ENCODE results near the gene SMU1. TPM values are rescaled to one million over a fixed set of nuclear protein-coding genes. Genes with fewer than 3 reads are reported as not detected.

SMU1 gene
- total and polyA plus RNA-seq, 11 donors: 6.7 to 19.4 (median 15.2) TPM

GRCh38 chr9:33044162-33044673 lies 32.3 kb downstream of the SMU1 start:
- H3K4me3 ChIP-seq: peak overlapping the region; percentile 39 to 78 (median 66)
- H3K4me1 ChIP-seq: peaks cover 0 to 39% (median 5%) of the 10 kb centered on the region in 12 donors
- TF ChIP-seq POLR2A (IDR thresholded peaks at IDR 0.05) (peak in 1 of 2 donors; percentile 59), CTCF (IDR thresholded peaks at IDR 0.05) (no peak)
- peak; percentile 83 to 96 (median 94) for ATAC-seq
- peak; percentile 89 to 93 (median 90) for DNase-seq
- no peaks in the 10 kb centered on the region for H3K9me3 ChIP-seq
- H3K36me3 ChIP-seq: peaks cover 0 to 63% (median 48%) of the 10 kb centered on the region in 9 donors
- 0 to 3% (median 1%) methylated on average over 33 to 41 of the region's 41 CpGs for WGBS, 4 donors
- peak overlapping the region; percentile 76 to 97 (median 91) for H3K27ac ChIP-seq
- no peaks in the 10 kb centered on the region for H3K27me3 ChIP-seq
- intact Hi-C loops (cut with DNase I): no loop called here

- H3K9me3 ChIP-seq: no peaks in the 10 kb centered on the region
- peak overlapping the region in 11 of 12 donors; percentile 43 to 78 (median 66) for H3K4me3 ChIP-seq
- H3K27ac ChIP-seq: peak overlapping the region; percentile 76 to 97 (median 91)
- DNase-seq (no peak), ATAC-seq (no peak)
- WGBS, 4 donors: 40 to 55% (median 46%) methylated on average over 8 of the region's 8 CpGs
- H3K4me1 ChIP-seq: peaks cover 0 to 39% (median 5%) of the 10 kb centered on the region in 12 donors
- intact Hi-C loops (cut with DNase I): no loop called here
- no peak for TF ChIP-seq POLR2A (IDR thresholded peaks at IDR 0.05)
- no peak for TF ChIP-seq CTCF (IDR thresholded peaks at IDR 0.05)
- no peaks in the 10 kb centered on the region for H3K27me3 ChIP-seq
- peaks cover 0 to 63% (median 48%) of the 10 kb centered on the region in 9 donors for H3K36me3 ChIP-seq
Observed at GRCh38 chr9:33043671-33044070, 32.8 kb downstream of the SMU1 start.

- no peak for TF ChIP-seq CTCF (IDR thresholded peaks at IDR 0.05)
- no peak for TF ChIP-seq POLR2A (IDR thresholded peaks at IDR 0.05)
- no peaks in the 10 kb centered on the region for H3K27me3 ChIP-seq
- H3K9me3 ChIP-seq: no peaks in the 10 kb centered on the region
- DNase-seq (no peak), ATAC-seq (no peak)
- WGBS, 4 donors: 73 to 80% (median 77%) methylated on average over 8 of the region's 8 CpGs
- peaks cover 0 to 39% (median 5%) of the 10 kb centered on the region in 12 donors for H3K4me1 ChIP-seq
- peak overlapping the region in 1 of 12 donors; percentile 45 for H3K27ac ChIP-seq
- intact Hi-C loops (cut with DNase I): no loop called here
- H3K4me3 ChIP-seq: no peak overlapping the region
- peaks cover 2 to 63% (median 49%) of the 10 kb centered on the region in 9 donors for H3K36me3 ChIP-seq
Observed at GRCh38 chr9:33042473-33042872, 34.0 kb downstream of the SMU1 start.

- 82 to 88% (median 88%) methylated on average over 10 of the region's 10 CpGs for WGBS, 4 donors
- H3K4me3 ChIP-seq: no peak overlapping the region
- peaks cover 2 to 63% (median 50%) of the 10 kb centered on the region in 9 donors for H3K36me3 ChIP-seq
- TF ChIP-seq POLR2A (IDR thresholded peaks at IDR 0.05) (no peak), CTCF (IDR thresholded peaks at IDR 0.05) (no peak)
- intact Hi-C loops (cut with DNase I): no loop called here
- H3K9me3 ChIP-seq: no peaks in the 10 kb centered on the region
- peaks cover 0 to 39% (median 5%) of the 10 kb centered on the region in 12 donors for H3K4me1 ChIP-seq
- ATAC-seq: no peak
- H3K27ac ChIP-seq: peak overlapping the region in 1 of 12 donors; percentile 45
- DNase-seq: no peak
- no peaks in the 10 kb centered on the region for H3K27me3 ChIP-seq
Observed at GRCh38 chr9:33041432-33042188, 34.9 kb downstream of the SMU1 start.
